HepG2 (cell line): Measurements from ENCODE around the gene SURF6.

ENCODE experiments used
- CREM ChIP-seq, 2 experiments: sonication (generic) in 1 of 2; formaldehyde crosslinking in 1 of 2; IDR thresholded peaks; 2 replicates each; pipeline versions ENCODE4 v1.4.0 to v1.6.1; 2016 to 2020; ENCODE audit warnings: antibody characterized with exemption in 1 of 2, mild to moderate bottlenecking in 1 of 2, missing genetic modification reagents in 1 of 2
- TCF12 ChIP-seq, 2 experiments: fragments of 450-650 bp in 1 of 2; sonication (generic) in 1 of 2; formaldehyde crosslinking in 1 of 2; IDR thresholded peaks; 2 replicates each; pipeline versions ENCODE4 v1.6.1 to v1.8.0; 2017 to 2022; ENCODE audit warnings: antibody characterized with exemption in 1 of 2, mild to moderate bottlenecking in 1 of 2, missing genetic modification reagents in 1 of 2, moderate library complexity in 1 of 2

GRCh38 chr9:133361507-133362092 is 25.6 kb upstream of the SURF6 start:
- TF ChIP-seq CREM (IDR thresholded peaks at IDR 0.05) (no peak), CREM (CRISPR knock-in tag; IDR thresholded peaks at IDR 0.05) (no peak), TCF12 (IDR thresholded peaks at IDR 0.05) (no peak), TCF12 (CRISPR knock-in tag; IDR thresholded peaks at IDR 0.05) (no peak)
